ENCODE measurements around the gene RCBTB2.

Gene RCBTB2

GRCh38 chr13:48508011-48508410 is 24.9 kb downstream of the RCBTB2 start:
- in situ Hi-C loops (cut with MboI; ENCODE audit: low sequenced_read_pairs, unreplicated experiment) = no loop called here
- no peak for DNase-seq (ENCODE audit: low spot score)
- TF ChIP-seq CTCF (IDR thresholded peaks at IDR 0.05; ENCODE audit: borderline replicate concordance, control extremely low read depth, extremely low read depth, insufficient read depth, missing control alignments) = no peak

GRCh38 chr13:48507021-48507420 is 25.9 kb downstream of the RCBTB2 start:
- DNase-seq (ENCODE audit: low spot score) = no peak
- TF ChIP-seq CTCF (IDR thresholded peaks at IDR 0.05; ENCODE audit: borderline replicate concordance, control extremely low read depth, extremely low read depth, insufficient read depth, missing control alignments) = no peak
- in situ Hi-C loops (cut with MboI; ENCODE audit: low sequenced_read_pairs, unreplicated experiment) = no loop called here

- in situ Hi-C loops (cut with MboI; ENCODE audit: low sequenced_read_pairs, unreplicated experiment) = no loop called here
Observed at GRCh38 chr13:48506092-48506701, 26.7 kb downstream of the RCBTB2 start.

GRCh38 chr13:48505597-48506091 is 27.2 kb downstream of the RCBTB2 start:
- peak; percentile 56 for DNase-seq (ENCODE audit: low spot score)
- in situ Hi-C loops (cut with MboI; ENCODE audit: low sequenced_read_pairs, unreplicated experiment) = no loop called here
- no peak for TF ChIP-seq CTCF (IDR thresholded peaks at IDR 0.05; ENCODE audit: borderline replicate concordance, control extremely low read depth, extremely low read depth, insufficient read depth, missing control alignments)

More at GRCh38 chr13:48506092-48506701, 26.7 kb downstream of the RCBTB2 start:
- no peak for TF ChIP-seq CTCF (IDR thresholded peaks at IDR 0.05; ENCODE audit: borderline replicate concordance, control extremely low read depth, extremely low read depth, insufficient read depth, missing control alignments)
- DNase-seq (ENCODE audit: low spot score) = no peak

- TF ChIP-seq CTCF (IDR thresholded peaks at IDR 0.05; ENCODE audit: borderline replicate concordance, control extremely low read depth, extremely low read depth, insufficient read depth, missing control alignments) = no peak
- in situ Hi-C loops (cut with MboI; ENCODE audit: low sequenced_read_pairs, unreplicated experiment) = no loop called here
- no peak for DNase-seq (ENCODE audit: low spot score)
Observed at GRCh38 chr13:48505012-48505411, 27.9 kb downstream of the RCBTB2 start.

GRCh38 chr13:48504606-48505005 is 28.3 kb downstream of the RCBTB2 start:
- TF ChIP-seq CTCF (IDR thresholded peaks at IDR 0.05; ENCODE audit: borderline replicate concordance, control extremely low read depth, extremely low read depth, insufficient read depth, missing control alignments) = no peak
- no peak for DNase-seq (ENCODE audit: low spot score)
- in situ Hi-C loops (cut with MboI; ENCODE audit: low sequenced_read_pairs, unreplicated experiment) = no loop called here

Measured in GM13976 (cell line).